Suprapubic skin (tissue), 3 donors: Measurements from ENCODE around the gene EYA2.
"Not testable (repeated sequence)": the region's sequence is repeated elsewhere in the genome, so short reads cannot be mapped to it uniquely, and the experiment has no call there.

Experiments used
- CTCF ChIP-seq, 2 donors: fragments of 200-600 bp in 1 of 2; fragments of 450-650 bp in 1 of 2; sonication (generic) in 1 of 2; IDR thresholded peaks; one replicate each; pipeline ENCODE4 v1.5.1; 2016 to 2019; ENCODE audit warnings: antibody characterized with exemption in 2 of 2, mild to moderate bottlenecking in 1 of 2, moderate library complexity in 1 of 2
- POLR2AphosphoS5 ChIP-seq, 3 donors: sonication (generic); formaldehyde crosslinking; IDR thresholded peaks; one replicate each; pipeline ENCODE4 v1.6.1; 2017; ENCODE audit warnings: antibody characterized with exemption in 3 of 3

- TF ChIP-seq POLR2AphosphoS5, CTCF (IDR thresholded peaks at IDR 0.05): not testable (repeated sequence)
These were observed 67.3 kb downstream of the EYA2 start for GRCh38 chr20:46961968-46962367.
